Measurements from ENCODE around the gene DPH3. TPM values are rescaled to one million over a fixed set of nuclear protein-coding genes. Genes with fewer than 3 reads are reported as not detected.

The DPH3 gene
- total and polyA plus RNA-seq, 9 of the 15 experiments (the other 6 are each of a cell fraction or from before 2014, with no cell fraction given): 15.9 to 131 (median 38.7) TPM

GRCh38 chr3:16279010-16279801 is 14.5 kb upstream of the DPH3 start:
- ATAC-seq (no peak; the same call in 2 of the 3 replicates), DNase-seq (ENCODE audit: extremely low read depth in 1 of 4, low spot score in 3 of 4) (no peak), FAIRE-seq (no peak)
- Histone ChIP-seq H4K20me1 (replicated peaks; ENCODE audit: control insufficient read depth, insufficient read depth, low read length) (no peaks in the 10 kb centered on the region; the same call in 1 of the 2 replicates), H3K27me3 (ENCODE audit: control insufficient read depth in 2 of 2, insufficient read depth in 2 of 2, low read length in 2 of 2) (no peaks in the 10 kb centered on the region), H3K4me2 (ENCODE audit: insufficient read depth, low read length) (no peak overlapping the region), H3K36me3 (ENCODE audit: control insufficient read depth, insufficient read depth, low read length) (peaks cover 93% of the 10 kb centered on the region), H3K4me3 (no peak overlapping the region), H3K9me3 (replicated peaks; ENCODE audit: control insufficient read depth, insufficient read depth, low read depth, low read length) (no peaks in the 10 kb centered on the region), H3K79me2 (ENCODE audit: control insufficient read depth, insufficient read depth, low read length) (0 out of 3 replicates have a peak, but pooled peaks cover 3% of the 10 kb centered on the region), H3K27ac (ENCODE audit: extremely low read depth, low read depth, low read length) (no peak overlapping the region), H2AFZ (ENCODE audit: low read depth, low read length) (no peak overlapping the region), H3K9ac (ENCODE audit: insufficient read depth in 1 of 2, low read depth in 2 of 2, low read length in 2 of 2) (no peak overlapping the region), H3K4me1 (replicated peaks in 1 of 2; ENCODE audit: control insufficient read depth in 2 of 2, insufficient read depth in 2 of 2, low read length in 2 of 2) (no peaks in the 10 kb centered on the region), H3K9me1 (ENCODE audit: control insufficient read depth, insufficient read depth, low read length) (no peaks in the 10 kb centered on the region)
- ChIA-PET CTCF (ENCODE audit: low intra/inter-chr PET ratio) (no interaction called here), POLR2A (interaction anchor here (0.6 to 2.2 kb wide), 5 partner anchors 9 to 1918 kb away, joined by 3 to 11 read pairs (median 4); partner anchors contain the start of genes DPH3 and OXNAD1)
- WGBS (ENCODE audit: insufficient coverage, low coverage, missing lambda C conversion rate): 87% methylated on average over 3 of the region's 3 CpGs
- TF ChIP-seq MCM3 (IDR thresholded peaks at IDR 0.05) (no peak), ZNF134 (CRISPR knock-in tag; conservative IDR thresholded peaks at IDR 0.05) (no peak), ZBTB26 (CRISPR knock-in tag; IDR thresholded peaks at IDR 0.05) (no peak), FOXJ3 (CRISPR knock-in tag; IDR thresholded peaks at IDR 0.05) (no peak), ETV1 (tag; conservative IDR thresholded peaks at IDR 0.05; ENCODE audit: low read depth) (no peak), HDAC2 (IDR thresholded peaks at IDR 0.05) (no peak), USF2 (CRISPR knock-in tag; IDR thresholded peaks at IDR 0.05) (no peak), TSC22D4 (tag; IDR thresholded peaks at IDR 0.05) (no peak), MYC (IDR thresholded peaks at IDR 0.05; ENCODE audit: low read depth, low read length) (no peak), MYC (CRISPR knock-in tag; IDR thresholded peaks at IDR 0.05; ENCODE audit: borderline replicate concordance, low read depth) (no peak), TEAD2 (tag; IDR thresholded peaks at IDR 0.05) (no peak), GABPB1 (CRISPR knock-in tag; IDR thresholded peaks at IDR 0.05) (no peak), ELK1 (CRISPR knock-in tag; IDR thresholded peaks at IDR 0.05) (no peak), ZNF830 (CRISPR knock-in tag; IDR thresholded peaks at IDR 0.05) (no peak), ZNF224 (CRISPR knock-in tag; IDR thresholded peaks at IDR 0.05) (no peak)
- intact Hi-C loops (cut with micrococcal nuclease) (no loop called here), in situ Hi-C loops (cut with MboI) (no loop called here)
- no TSS peak for BruUV-seq (replicated peaks)

Data from K562 (cell line).